Smooth muscle cell (in vitro differentiated cells): ENCODE data around the gene SRGAP1. TPM values are rescaled to one million over a fixed set of nuclear protein-coding genes. Genes with fewer than 3 reads are reported as not detected.

ENCODE experiments used
- DNase-seq: peaks from one replicate; lab custom pipeline; 2025; ENCODE audit not compliant: unreplicated experiment; lab: John Stamatoyannopoulos, UW
- H2AFZ ChIP-seq: fragments of 200-600 bp; sonication (generic); 2 replicates; pipeline ENCODE4 v1.6.0; 2016; ENCODE audit warnings: antibody characterized with exemption, low read depth, mild to moderate bottlenecking
- H3F3A ChIP-seq: fragments of 200-600 bp; sonication (generic); 2 replicates; pipeline ENCODE4 v1.6.0; 2017; ENCODE audit warnings: antibody characterized with exemption, low read depth
- H3K27ac ChIP-seq: fragments of 200-600 bp; sonication (generic); 2 replicates; pipeline ENCODE4 v1.5.1; 2016; ENCODE audit warnings: low read depth, mild to moderate bottlenecking
- H3K27me3 ChIP-seq: fragments of 200-600 bp; sonication (generic); 2 replicates; pipeline ENCODE4 v1.6.1; 2016; ENCODE audit warnings: low read depth, mild to moderate bottlenecking
- H3K36me3 ChIP-seq: fragments of 200-600 bp; sonication (generic); 2 replicates; pipeline ENCODE4 v1.5.1; 2016; ENCODE audit warnings: low read depth
- H3K4me1 ChIP-seq: fragments of 200-600 bp; sonication (generic); 2 replicates; pipeline ENCODE4 v1.5.1; 2016; ENCODE audit warnings: low read depth
- H3K4me2 ChIP-seq: fragments of 200-600 bp; sonication (generic); 2 replicates; pipeline ENCODE4 v1.6.0; 2016; ENCODE audit warnings: mild to moderate bottlenecking
- H3K4me3 ChIP-seq: fragments of 200-600 bp; sonication (generic); 2 replicates; pipeline ENCODE4 v1.5.1; 2016; ENCODE audit warnings: mild to moderate bottlenecking
- H3K79me2 ChIP-seq: fragments of 200-600 bp; sonication (generic); 2 replicates; pipeline ENCODE4 v1.6.0; 2016; ENCODE audit warnings: low read depth, mild to moderate bottlenecking
- H3K9ac ChIP-seq: fragments of 200-600 bp; sonication (generic); 2 replicates; pipeline ENCODE4 v1.6.0; 2016; ENCODE audit warnings: low read depth
- H3K9me3 ChIP-seq: fragments of 200-600 bp; sonication (generic); replicated peaks from 2 replicates; pipeline ENCODE4 v1.5.1; 2016; ENCODE audit warnings: low read depth
- H4K20me1 ChIP-seq: fragments of 200-600 bp; sonication (generic); 2 replicates; pipeline ENCODE4 v1.6.0; 2016; ENCODE audit warnings: low read depth
- WGBS: methylation state at CpG from one replicate; pipeline ENCODE4 v1.1.7; 2016; ENCODE audit warnings: low lambda C conversion rate; 5-methylcytosine and 5-hydroxymethylcytosine counted together
- polyA plus RNA-seq: library from polyadenylated mRNA; unstranded; fragments of >200 nt; fragmentation: Nextera tagmentation; extraction: Ambion mirVana; gene quantifications from 2 replicates; pipeline ENCODE4 v1.2.1, GENCODE V29; 2016
- total RNA-seq: library from RNA; depleted of rRNA; stranded (reverse); fragments of >200 nt; gene quantifications from 2 replicates; pipeline ENCODE4 v1.2.3, GENCODE V29; 2014
- TF ChIP-seq, protein P1 (sequence below): fragments of 200-600 bp; sonication (generic); IDR thresholded peaks from 2 replicates; pipeline ENCODE4 v1.5.1; 2017; ENCODE audit warnings: borderline replicate concordance, mild to moderate bottlenecking, antibody characterized with exemption; ENCODE audit not compliant: insufficient read depth, poor library complexity, severe bottlenecking

The SRGAP1 gene
- total and polyA plus RNA-seq, 2 experiments from 2014 or later: 4.0 to 5.9 TPM

DNA sequence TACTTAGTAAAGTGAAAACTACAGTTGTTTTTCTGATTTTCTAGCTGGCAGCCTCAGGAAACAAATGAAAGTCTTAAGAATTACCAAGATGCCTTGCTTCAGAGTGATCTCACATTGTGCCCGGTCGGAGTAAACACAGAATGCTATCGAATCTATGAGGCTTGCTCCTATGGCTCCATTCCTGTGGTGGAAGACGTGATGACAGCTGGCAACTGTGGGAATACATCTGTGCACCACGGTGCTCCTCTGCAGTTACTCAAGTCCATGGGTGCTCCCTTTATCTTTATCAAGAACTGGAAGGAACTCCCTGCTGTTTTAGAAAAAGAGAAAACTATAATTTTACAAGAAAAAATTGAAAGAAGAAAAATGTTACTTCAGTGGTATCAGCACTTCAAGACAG lies 35.9 kb upstream of the SRGAP1 start:
- no peaks in the 10 kb centered on the region for H3K79me2 ChIP-seq
- H3K27ac ChIP-seq: no peak overlapping the region
- H2AFZ ChIP-seq: no peak overlapping the region
- no peaks in the 10 kb centered on the region for H3F3A ChIP-seq
- H3K4me3 ChIP-seq: no peak overlapping the region
- no peak overlapping the region for H3K4me2 ChIP-seq
- no peak for DNase-seq
- TF ChIP-seq, protein P1, sequence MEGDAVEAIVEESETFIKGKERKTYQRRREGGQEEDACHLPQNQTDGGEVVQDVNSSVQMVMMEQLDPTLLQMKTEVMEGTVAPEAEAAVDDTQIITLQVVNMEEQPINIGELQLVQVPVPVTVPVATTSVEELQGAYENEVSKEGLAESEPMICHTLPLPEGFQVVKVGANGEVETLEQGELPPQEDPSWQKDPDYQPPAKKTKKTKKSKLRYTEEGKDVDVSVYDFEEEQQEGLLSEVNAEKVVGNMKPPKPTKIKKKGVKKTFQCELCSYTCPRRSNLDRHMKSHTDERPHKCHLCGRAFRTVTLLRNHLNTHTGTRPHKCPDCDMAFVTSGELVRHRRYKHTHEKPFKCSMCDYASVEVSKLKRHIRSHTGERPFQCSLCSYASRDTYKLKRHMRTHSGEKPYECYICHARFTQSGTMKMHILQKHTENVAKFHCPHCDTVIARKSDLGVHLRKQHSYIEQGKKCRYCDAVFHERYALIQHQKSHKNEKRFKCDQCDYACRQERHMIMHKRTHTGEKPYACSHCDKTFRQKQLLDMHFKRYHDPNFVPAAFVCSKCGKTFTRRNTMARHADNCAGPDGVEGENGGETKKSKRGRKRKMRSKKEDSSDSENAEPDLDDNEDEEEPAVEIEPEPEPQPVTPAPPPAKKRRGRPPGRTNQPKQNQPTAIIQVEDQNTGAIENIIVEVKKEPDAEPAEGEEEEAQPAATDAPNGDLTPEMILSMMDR: no peak
- H3K36me3 ChIP-seq: no peaks in the 10 kb centered on the region
- H3K4me1 ChIP-seq: no peaks in the 10 kb centered on the region
- no peak overlapping the region for H3K9ac ChIP-seq
- no peaks in the 10 kb centered on the region for H3K9me3 ChIP-seq
- 92% methylated on average over 5 of the region's 5 CpGs for WGBS
- H3K27me3 ChIP-seq: no peaks in the 10 kb centered on the region
- no peaks in the 10 kb centered on the region for H4K20me1 ChIP-seq

GRCh38 chr12:63809566-63809965 lies 34.9 kb upstream of the SRGAP1 start:
- Histone ChIP-seq H3K9ac (no peak overlapping the region), H3K4me2 (no peak overlapping the region), H3K9me3 (no peaks in the 10 kb centered on the region), H3F3A (no peaks in the 10 kb centered on the region), H3K4me1 (no peaks in the 10 kb centered on the region), H2AFZ (no peak overlapping the region), H3K79me2 (no peaks in the 10 kb centered on the region), H3K27me3 (no peaks in the 10 kb centered on the region), H4K20me1 (no peaks in the 10 kb centered on the region), H3K27ac (no peak overlapping the region), H3K36me3 (no peaks in the 10 kb centered on the region), H3K4me3 (no peak overlapping the region)
- DNase-seq: no peak
- 87% methylated on average over 4 of the region's 4 CpGs for WGBS
- TF ChIP-seq, protein P1: no peak

- Histone ChIP-seq H3K27ac (no peak overlapping the region), H4K20me1 (no peaks in the 10 kb centered on the region), H3K79me2 (no peaks in the 10 kb centered on the region), H3F3A (no peaks in the 10 kb centered on the region), H3K4me2 (no peak overlapping the region), H3K4me1 (no peaks in the 10 kb centered on the region), H3K27me3 (no peaks in the 10 kb centered on the region), H3K36me3 (no peaks in the 10 kb centered on the region), H3K4me3 (no peak overlapping the region), H3K9ac (no peak overlapping the region), H2AFZ (no peak overlapping the region), H3K9me3 (no peaks in the 10 kb centered on the region)
- 91% methylated on average over 2 of the region's 2 CpGs for WGBS
- TF ChIP-seq, protein P1: no peak
- DNase-seq: no peak
These were observed 33.2 kb upstream of the SRGAP1 start for GRCh38 chr12:63811334-63811733.

- H2AFZ ChIP-seq: no peak overlapping the region
- TF ChIP-seq, protein P1: no peak
- no peaks in the 10 kb centered on the region for H3K9me3 ChIP-seq
- no peaks in the 10 kb centered on the region for H3K4me1 ChIP-seq
- no peaks in the 10 kb centered on the region for H3K27me3 ChIP-seq
- H3K9ac ChIP-seq: no peak overlapping the region
- WGBS: 91% methylated on average over 2 of the region's 2 CpGs
- H4K20me1 ChIP-seq: no peaks in the 10 kb centered on the region
- H3K79me2 ChIP-seq: no peaks in the 10 kb centered on the region
- no peaks in the 10 kb centered on the region for H3K36me3 ChIP-seq
- H3K27ac ChIP-seq: no peak overlapping the region
- no peaks in the 10 kb centered on the region for H3F3A ChIP-seq
- no peak overlapping the region for H3K4me2 ChIP-seq
- no peak overlapping the region for H3K4me3 ChIP-seq
- no peak for DNase-seq
These were observed 32.7 kb upstream of the SRGAP1 start for GRCh38 chr12:63811755-63812154.
